ENCODE results near the gene TPSG1.
"Not testable (repeated sequence)": the region's sequence is repeated elsewhere in the genome, so short reads cannot be mapped to it uniquely, and the experiment has no call there.

Gene TPSG1

DNA sequence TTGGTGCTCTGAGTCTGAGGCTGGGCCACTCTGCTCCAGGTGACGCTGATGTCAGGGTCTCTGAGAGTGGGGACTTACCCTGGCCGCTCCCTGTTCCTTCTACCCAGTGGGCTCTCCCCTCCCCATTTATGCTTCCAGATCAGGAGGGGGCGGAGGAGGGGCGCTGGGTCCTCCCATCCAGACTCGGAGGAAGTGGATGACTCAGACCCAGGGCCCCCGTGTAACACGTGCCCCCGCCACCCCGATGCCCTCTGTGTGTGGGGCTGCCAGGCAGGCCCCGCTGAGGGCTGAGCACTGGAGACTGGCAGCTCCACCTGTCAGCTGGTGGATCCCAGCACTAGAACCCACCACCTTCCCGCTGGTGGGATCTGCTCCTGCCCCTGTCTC lies 5.0 kb upstream of the TPSG1 start, which contains the start of gene TPSB2:
TSS of gene TPSB2 (minus strand) at position 101 of the 387 bp plus-strand sequence. CDS start 233 bp downstream, outside the sequence.
- DNase-seq: not testable (repeated sequence)

DNA sequence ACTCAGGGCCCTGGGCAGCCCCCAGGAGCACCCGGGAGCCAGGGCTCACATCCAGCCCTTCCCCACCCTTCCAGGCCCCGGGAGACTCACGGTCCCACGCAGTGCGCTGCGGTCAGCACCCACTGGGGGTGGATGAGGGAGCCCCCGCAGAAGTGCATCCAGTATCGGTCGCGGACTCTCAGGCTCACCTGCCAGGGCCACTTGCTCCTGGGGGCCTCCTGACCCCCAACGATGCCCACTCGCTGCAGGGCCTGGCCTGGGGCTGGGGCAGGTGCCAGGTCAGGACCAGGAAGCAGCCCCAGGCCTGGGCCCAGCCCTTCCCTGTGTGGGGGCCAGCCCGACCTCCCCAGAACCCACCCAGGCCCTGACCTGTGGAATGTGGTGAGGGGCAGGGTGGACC lies 4.4 kb upstream of the TPSG1 start:
- not testable (repeated sequence) for DNase-seq

DNA sequence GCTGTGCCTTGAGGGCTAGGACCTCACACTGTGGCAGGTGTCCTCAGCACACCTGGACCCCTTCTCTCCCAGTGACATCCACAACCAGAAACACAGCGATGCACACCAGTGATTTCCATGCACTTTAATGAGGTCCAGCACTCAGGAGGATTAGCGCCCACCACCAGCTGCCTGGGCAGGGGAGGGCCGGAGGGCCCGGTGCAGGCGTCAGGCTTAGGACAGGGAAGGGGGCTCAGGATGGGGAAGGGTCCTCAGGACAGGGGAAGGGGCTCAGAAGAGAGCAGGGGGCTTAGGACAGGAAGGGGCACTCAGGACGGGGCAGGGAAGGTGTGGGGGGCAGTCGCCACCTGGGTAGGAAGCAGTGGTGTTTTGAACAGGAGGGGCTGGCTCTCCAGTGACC lies 3.2 kb upstream of the TPSG1 start:
- not testable (repeated sequence) for DNase-seq

- DNase-seq: not testable (repeated sequence)
These were observed 1.6 kb upstream of the TPSG1 start for GRCh38 chr16:1226692-1227091.

DNA sequence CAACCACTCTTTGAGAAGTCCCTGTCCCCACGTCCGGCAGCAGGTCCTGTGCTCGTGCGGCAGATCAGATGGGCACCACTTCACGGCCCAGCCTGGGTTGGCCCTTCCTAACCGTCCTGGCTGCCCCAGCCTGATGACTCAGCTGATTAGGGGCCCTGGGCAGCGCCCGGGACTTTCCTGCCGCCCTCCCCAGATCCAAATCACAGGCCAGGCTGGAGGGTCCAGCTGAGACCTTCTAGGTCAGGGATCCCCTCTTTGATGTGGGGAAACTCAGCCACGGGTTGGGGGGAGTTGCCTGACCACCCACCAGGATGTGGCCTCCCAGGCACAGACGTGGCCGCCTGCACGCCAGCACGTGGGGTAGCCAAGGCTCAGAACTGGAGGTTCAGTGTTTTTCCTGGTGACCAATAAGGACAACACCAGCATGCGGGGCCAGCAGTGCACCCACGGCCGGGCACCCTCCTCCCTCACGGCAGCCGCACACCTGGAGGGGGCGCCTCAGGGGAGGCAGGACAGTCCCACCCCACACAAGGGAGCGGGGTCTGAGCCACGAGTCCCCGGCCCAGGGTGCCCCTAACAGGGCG lies 752 bp upstream of the TPSG1 start:
- DNase-seq: not testable (repeated sequence)

- no peak for DNase-seq
These were observed 510 bp downstream of the TPSG1 start for GRCh38 chr16:1224558-1224957.

DNA sequence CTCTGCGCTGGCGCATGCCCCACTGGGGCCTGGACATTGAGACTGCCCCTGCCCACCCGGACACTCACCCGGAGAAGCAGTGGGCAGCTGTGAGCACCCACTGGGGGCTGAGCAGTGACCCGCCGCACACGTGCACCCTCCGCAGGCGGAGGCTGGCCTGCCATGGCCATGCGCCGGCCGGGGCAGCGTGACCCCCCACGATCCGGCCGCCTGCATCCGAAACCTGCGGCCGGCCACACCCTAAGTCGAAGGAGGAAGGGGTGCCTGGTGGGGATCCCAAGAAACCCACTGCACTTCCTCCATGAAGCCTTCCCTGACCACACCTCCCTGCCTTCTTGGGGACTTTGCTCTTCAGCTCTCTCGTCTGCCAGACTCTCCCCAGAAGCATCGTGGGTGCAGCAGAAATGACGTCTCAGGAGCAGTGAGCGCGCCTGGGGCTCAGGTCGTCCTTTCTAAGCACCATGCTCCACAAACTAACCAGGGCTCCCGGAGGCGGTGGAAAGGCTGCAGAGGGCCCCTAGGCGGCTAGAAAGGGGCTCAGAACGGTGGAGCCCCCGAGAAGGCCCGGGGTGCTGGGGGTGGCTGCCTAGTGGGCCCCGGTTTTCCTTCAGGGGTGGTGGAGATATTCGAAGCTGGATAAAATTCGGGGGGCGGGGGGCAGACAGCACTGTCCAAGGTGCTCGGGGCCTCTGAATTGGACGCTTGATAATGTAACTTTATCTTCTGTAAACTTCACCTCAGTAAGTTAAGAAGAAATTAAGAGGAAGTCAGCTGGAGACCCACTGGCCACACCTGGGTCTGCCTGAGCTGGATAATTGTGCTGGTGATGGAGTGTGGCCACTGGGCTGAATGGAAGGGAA lies 1.5 kb downstream of the TPSG1 start:
- DNase-seq: no peak

DNA sequence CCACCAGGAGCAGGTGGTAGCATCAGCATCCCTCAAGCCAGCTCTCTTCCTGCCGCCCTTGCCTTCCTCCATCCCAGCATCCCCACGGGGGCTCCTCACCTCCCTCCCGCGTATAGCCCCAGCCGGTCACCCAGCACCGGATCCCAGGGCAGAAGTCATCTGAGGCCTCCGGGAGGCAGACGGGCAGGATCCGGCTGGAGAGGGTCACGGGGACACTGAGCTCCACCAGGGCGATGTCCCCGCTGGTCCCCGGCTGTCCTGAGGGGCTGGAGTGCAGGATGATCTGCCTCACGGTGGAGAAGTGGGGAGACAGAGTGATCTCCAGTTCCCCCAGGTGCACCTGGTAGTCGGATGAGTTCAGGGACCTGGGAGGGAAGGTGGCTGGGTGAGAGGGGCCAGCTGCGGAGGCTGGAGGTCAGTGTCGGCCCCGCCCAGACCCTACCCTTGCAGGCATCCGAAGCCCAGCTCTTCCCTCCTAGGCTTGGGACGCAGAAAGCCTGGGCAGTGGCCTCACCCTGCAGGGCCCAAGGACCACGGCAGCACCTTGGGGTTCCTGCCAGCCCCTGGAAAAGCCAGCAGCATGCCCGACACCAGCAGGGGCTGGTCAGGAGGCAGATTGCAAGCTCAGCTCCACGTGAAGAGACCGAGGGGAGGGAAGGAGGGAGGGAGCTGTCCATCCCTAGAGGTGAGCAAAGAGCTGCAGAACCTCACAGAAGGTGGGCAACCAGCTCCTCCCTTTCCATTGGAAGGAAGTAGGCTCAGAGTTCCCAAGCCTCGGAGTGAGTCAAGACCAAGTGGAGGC lies 2.3 kb downstream of the TPSG1 start:
- no peak for DNase-seq

DNA sequence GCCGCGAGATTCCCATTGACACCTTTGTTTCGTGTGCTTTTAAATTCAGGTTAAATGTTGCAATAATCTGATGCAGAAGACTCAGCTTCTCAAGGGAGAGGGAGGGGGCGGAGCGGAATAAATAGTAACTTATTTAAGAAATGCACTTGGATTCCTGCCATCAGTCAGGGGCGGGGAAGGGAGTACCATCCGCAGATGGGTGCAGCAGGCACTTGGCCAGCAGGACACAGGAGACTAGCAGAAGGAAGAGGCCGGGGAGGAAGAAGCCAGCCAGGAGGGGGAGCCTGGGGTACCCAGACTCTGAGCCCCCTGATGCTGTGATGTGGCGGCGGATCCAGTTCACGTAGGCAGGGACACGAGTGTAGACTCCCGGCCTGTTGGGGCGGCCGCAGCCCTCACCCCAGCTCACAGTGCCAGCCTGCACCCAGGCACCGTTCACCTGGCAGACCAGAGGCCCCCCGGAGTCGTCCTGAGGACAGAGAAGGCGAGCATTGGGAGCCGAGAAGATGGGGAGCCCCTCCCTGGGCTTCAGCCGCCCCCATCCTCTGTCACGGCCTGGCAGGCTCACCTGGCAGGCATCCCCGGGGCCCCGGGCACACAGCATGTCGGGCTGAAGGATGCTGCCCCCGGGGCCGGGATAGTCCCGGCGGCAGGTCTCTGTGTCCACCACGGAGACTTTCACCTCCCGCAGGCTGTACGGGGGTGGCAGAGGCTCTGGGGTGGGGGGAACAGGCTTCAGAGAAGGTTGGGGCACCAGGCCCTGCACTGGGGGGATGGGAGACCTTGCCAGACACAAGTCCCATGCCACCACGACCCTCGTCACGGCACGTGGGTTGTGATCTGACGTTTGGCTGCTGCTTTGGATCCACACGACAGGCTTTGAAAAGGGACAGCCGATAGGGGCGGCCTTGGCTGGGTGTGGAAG lies 3.2 kb downstream of the TPSG1 start:
- no peak for DNase-seq

- no peak for DNase-seq
These were observed 4.0 kb downstream of the TPSG1 start for GRCh38 chr16:1220841-1221627.

- DNase-seq: no peak
These were observed 4.9 kb downstream of the TPSG1 start for GRCh38 chr16:1220098-1220728.

DNA sequence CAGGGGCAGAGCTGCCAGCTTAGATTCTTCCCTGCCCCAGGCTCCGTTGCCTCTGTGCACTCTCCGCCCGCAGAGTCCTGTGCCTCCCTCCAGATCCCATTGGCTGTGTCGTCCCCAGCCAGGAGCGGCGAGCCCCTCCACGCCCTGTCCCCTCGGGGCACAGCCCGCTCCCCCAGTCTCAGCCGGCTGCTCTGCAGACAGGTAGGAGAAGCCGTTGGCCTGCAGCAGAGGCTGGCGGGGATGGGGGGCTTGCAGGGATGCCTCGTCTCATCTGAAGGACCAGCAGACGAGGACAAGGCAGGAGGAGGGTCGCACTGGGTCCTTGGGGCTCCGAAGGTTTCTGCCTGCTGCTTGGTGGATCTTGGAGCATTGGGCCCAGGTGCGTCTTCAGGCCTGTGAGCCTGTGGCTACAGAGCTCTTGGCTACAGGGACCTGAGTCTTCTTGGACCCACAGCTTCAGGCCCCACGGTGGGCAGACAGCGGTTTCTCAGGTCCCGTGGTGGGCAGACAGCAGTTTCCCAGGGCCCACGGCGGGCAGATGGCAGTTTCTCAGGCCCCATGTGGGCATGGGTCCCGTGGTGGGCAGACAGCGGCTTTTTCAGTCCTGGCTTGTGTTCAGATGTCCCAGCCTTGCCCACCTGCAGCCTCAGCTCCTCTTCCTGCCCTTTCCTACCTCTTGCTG lies 6.0 kb downstream of the TPSG1 start:
- no peak for DNase-seq

DNA sequence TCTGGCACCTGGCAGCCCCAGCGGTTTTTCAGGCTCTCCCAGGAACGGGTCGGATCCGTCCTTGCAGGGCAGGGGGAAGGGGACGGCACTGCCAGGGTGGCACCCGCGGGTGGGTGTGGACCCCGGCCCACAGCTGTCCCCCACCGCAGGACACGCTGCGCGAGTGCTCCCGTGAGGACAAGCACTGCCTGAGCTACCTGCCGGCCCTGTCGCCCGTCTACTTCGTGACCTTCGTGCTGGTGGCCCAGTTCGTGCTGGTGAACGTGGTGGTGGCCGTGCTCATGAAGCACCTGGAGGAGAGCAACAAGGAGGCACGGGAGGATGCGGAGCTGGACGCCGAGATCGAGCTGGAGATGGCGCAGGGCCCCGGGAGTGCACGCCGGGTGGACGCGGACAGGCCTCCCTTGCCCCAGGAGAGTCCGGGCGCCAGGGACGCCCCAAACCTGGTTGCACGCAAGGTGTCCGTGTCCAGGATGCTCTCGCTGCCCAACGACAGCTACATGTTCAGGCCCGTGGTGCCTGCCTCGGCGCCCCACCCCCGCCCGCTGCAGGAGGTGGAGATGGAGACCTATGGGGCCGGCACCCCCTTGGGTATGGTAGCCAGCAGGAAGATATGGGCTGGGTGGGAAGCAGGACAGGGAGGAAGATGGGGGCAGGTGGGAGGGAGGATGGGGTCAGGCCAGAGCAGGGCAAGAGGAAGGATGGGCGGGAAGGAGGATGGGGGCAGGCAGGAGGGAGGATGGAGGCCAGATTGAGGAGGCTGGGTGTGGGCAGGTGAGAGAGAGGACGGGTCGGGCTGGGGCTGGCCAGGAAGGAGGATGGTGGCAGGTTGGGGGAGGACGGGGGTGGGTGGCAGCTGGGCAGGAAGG lies 6.8 kb downstream of the TPSG1 start:
- DNase-seq: no peak

GRCh38 chr16:1217526-1217925 lies 7.5 kb downstream of the TPSG1 start:
- DNase-seq: no peak

GRCh38 chr16:1216681-1217400 lies 8.2 kb downstream of the TPSG1 start:
- no peak for DNase-seq

- DNase-seq: no peak
These were observed 8.8 kb downstream of the TPSG1 start for GRCh38 chr16:1216296-1216619.

- no peak for DNase-seq
These were observed 9.3 kb downstream of the TPSG1 start for GRCh38 chr16:1215574-1216295.

DNA sequence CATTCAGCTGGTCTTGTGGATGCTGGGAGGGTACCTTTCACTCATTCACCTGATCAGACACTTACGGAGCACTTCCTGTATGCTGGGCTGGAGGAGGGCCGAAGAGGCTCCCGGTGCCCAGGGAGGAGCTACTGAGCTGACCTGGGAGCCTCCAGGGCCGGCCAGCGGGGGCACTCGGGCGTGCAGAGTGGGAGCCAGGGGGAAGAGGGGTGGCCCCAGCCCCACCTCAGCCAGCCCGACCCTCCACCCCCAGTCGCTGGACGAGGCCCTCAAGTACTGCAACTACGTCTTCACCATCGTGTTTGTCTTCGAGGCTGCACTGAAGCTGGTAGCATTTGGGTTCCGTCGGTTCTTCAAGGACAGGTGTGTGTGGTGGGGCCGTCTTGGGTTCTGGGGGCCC lies 10.3 kb downstream of the TPSG1 start:
- no peak for DNase-seq

Data from NCI-H446 (cell line).